GM18870 (cell line): ENCODE measurements around the gene ADD3.

Experiments used
- ATAC-seq: cut with Tn5 transposase; IDR thresholded peaks from one replicate; pipeline ENCODE4 v1.9.1; 2021; ENCODE audit warnings: moderate library complexity; ENCODE audit not compliant: unreplicated experiment

ADD3 gene, protein sequence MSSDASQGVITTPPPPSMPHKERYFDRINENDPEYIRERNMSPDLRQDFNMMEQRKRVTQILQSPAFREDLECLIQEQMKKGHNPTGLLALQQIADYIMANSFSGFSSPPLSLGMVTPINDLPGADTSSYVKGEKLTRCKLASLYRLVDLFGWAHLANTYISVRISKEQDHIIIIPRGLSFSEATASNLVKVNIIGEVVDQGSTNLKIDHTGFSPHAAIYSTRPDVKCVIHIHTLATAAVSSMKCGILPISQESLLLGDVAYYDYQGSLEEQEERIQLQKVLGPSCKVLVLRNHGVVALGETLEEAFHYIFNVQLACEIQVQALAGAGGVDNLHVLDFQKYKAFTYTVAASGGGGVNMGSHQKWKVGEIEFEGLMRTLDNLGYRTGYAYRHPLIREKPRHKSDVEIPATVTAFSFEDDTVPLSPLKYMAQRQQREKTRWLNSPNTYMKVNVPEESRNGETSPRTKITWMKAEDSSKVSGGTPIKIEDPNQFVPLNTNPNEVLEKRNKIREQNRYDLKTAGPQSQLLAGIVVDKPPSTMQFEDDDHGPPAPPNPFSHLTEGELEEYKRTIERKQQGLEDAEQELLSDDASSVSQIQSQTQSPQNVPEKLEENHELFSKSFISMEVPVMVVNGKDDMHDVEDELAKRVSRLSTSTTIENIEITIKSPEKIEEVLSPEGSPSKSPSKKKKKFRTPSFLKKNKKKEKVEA

DNA sequence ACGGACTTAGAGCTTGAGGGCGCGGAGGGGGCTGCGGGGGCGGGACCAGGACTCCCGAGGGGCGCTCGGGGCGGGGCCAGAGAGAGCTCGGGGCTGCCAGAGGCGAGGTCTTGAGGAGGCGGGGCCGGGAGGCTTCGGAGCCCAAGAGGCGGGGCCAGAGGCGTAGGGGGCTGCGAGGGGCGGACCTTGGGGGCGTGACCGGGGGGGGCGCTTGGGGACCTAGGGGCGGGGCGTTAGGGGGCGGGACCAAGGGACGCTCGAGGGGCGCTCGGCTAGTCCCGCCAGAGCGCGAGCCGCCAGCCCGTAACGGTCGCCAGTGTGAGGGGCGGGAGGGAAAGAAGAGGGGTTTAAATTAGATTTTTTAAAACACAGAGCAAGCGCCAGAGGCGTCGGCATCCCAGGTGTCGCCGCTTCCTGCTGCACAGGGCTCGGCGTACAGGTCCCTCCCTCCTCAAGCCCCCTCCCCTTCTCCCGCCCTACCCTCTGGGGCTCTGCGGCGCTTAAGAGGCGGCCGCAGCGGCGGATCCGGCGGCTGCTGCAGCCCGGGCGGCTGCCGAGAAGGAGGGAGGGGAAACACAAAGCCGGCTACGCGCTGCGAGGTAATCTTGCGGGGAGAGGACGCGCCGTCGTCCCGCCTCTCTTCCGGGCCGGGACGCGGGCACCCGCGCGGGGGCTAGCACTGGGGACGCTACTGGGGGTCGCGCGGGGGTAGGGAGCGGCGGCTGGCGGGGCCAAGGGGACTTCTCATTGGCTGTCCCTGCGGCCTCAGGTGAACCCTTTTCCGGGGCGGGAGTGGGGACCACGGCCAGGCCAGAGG lies at the start of gene ADD3:
TSS of gene ADD3 (plus strand) at position 284 of the 817 bp plus-strand sequence. CDS start 92,670 bp downstream, outside the sequence.
- peak; percentile 42 for ATAC-seq

DNA sequence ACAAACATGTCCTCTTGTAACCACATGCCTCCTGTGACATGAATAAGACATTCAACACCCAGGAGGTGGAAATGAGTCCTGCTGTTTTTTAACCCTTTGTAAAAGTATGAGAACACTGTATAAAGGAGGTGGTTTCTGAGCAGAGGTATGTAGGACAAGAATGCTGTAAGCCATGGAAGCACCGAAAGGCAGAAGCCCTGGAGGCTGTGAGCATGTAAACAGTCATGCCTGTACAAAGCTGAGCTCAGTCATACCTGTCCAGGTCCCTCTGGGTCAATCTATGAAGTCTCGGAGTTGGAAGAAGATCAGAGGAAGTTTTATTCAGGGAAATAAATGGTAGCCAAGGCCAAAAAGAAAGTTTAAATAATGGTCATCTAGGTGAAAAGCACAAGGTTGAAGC lies 49.7 kb upstream of the ADD3 start:
- no peak for ATAC-seq

DNA sequence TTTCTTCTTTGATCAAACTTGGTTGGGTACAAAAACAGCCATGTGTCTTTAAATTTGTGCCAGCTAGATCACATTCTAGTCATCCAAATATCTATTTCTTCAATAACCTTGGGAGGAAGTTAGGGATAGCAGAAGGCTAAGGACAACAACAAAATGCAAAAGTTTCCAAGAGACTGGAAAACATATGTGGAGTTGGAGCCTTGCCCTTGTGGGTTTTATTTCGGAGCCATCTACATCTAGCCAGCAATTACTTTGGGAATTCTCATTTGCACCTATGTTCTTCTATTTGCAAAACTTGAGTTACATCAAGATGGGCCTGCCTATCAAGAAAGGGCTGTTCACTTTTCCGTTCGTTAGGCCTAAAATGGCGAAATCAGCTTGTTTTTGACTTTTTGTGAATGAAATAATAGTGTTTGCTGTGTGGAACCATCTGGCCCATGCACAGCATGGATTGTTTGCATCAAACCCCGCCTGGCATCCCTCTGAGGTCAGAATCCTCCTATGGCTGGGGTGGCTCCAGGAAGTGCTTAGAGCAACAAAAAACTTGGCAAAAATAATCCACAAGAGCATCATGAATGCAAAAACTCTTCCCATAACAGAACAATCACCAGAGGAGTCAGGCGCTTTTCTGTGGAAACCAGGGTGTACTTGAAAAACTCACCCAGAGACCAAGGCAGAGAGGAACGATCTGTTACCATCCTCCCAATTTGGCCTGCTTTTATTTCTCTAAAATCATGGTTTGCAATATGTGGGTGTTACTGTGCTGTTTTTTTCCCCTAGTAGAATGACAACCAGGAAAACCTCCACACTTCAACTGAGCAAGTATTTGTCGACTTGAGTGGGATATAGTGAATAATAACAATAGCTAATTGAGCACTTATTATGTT lies 48.3 kb upstream of the ADD3 start:
- ATAC-seq, result no peak

DNA sequence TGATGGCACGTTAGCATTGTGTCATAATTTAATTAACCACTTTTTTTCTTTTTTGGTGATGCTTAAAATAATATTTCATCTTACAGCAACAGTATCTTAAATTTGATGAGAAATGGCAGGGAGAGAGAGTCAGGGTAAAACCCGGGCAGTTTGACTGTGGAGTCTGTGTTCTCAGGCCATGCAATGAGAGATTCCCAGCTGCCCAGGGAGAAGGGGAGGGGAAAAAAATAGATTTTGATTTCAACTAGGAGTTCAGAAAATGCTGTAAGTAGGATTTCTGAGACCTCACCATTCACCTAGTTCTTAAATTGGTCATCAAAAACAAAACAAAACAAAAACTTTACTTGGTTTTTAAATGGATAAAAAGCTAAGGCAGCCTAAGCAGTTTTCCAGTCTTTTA lies 47.1 kb upstream of the ADD3 start:
- ATAC-seq, result no peak

DNA sequence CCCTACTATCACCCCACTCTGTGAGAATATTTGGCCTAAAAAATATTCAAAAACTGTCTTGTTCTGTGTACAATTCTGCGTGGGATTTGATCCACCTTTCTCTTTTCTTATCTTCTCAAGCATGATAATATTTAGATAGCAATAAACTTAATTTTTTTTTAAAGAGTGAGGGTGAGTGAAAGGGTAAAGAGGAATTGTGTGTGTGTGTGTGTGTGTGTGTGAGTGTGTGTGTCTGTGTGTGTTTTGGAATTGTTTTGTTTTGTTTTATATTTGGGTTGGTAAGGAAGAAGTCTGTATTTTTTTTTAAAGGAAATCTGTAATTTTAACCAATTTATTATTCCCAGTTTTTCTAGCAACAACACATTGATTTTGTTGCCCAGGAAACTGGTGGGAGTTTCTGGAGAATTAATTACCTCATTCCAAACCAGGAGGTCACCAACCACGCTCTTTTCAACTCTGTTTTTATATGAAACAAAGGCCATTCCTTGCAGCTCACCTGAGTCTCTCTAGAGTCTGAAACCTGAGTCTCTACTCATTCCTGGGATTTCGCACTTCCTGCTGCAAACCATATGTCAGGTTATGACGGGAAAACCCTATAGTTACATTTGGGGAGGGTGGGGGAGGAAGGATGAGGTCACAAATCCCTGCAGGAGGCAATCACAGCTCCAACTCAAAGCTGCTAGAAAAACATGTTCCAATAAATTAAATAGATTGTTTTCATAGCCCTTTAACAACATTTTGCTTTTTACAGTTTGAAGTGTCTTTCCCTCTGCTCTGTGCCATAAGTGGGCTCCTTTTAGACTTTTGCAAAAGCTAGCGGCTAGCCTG lies 46.4 kb upstream of the ADD3 start:
- ATAC-seq, result no peak

DNA sequence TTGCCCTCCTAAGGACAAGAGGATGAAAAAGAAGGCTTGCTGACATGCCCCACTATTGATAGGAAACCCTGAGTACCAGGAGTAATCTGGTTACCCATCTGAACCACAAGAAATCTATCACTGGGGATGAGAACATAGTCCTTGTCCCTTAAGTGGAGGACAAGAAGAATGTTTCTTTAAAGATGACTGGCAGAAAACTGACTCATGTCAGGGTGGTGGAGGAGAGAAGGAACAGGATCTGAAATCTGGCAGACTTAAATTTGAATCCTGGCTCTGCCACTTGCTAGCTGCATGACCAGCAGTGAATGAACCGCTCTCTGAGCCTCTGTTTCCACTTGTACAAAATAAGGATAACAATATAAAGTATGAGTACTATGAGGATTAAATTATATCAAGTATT lies 45.5 kb upstream of the ADD3 start:
- ATAC-seq, result no peak

DNA sequence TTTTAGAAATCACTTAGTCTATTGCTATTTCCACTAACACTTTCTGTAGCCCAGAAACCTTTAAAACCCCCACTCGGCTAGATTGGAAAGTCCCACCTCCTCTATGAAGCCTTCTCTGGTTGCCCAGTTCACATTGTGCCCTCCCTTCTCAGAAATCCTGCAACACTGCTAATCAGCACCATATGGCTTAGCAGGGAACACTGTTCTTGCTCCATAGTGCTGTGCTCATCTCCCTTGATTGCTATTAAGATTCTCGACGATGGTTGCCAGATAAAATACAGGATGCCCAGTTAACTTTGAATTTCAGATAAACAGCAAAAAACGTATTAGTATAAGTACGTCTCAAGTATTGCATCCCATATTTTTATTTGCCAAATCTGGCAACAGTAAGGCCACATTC lies 44.3 kb upstream of the ADD3 start:
- ATAC-seq, result no peak

DNA sequence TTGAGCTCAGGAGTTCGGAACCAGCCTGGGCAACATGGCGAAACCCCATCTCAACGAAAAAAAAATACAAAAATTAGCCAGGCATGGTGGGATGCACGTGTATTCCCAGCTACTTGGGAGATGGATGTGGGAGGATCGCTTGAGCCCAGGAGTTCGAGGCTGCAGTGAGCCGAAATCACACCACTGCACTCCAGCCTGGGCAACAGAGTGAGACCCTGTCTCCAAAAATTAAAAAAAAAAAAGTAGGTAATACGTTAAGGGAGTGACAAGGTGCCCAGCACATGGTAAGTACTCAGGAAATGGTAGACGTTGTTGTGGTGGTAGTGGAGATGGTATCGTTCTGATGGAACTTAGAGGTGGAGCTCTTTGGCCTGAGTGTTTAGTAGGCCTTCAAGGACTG lies 43.5 kb upstream of the ADD3 start:
- no peak for ATAC-seq

DNA sequence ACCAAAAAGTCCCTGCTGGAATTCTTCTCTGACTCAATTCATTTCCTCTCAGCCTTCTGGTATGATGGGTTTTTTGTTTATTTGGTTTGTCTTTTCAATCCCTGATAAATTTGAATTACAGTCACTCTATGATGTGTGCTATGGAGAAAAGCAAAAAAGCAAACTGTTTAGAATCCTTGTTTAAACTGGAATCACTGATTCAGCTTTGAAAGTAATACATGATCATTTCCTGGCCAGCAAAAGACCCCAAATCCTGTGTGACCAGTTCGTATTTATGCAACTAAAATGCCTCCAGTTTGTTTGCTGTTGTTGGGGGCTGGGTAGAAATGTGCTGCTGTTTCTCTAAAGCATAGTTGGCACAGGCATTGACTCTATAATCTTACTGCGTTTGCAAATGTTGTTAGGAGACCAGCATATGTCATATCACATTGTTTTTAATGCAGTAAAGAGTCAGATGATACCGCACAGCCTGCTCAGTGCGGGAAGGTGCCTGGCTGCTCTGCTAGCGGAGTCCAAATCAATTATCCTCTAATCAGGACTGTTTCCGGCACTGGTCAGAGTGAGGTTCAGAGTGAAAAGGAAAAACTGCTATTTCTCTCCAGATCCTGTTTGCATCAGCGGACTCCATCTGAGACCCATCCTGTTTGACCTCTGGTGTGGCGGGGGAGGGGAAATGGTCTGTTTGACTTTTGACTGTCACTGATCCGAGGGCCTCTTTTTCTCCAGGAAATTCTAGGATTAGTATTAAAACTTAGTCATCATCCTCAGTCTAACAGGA lies 40.6 kb upstream of the ADD3 start:
- no peak for ATAC-seq

DNA sequence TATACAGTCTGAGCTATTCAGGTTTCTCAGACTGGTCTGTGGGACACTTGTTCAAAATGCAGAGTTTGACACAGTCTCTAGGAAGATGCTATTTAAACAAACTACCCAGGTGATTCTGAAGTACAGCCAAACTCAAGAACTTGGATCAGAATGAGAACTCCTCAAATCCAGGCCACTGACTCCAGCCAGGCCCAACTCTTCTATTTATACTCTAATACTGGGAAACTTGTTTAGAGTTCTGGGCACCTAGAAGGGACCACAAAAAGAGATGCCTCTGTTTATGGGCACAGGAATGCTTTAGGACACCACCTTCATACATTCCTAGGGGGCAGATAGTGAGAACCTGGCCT lies 40.1 kb upstream of the ADD3 start:
- ATAC-seq, result no peak

DNA sequence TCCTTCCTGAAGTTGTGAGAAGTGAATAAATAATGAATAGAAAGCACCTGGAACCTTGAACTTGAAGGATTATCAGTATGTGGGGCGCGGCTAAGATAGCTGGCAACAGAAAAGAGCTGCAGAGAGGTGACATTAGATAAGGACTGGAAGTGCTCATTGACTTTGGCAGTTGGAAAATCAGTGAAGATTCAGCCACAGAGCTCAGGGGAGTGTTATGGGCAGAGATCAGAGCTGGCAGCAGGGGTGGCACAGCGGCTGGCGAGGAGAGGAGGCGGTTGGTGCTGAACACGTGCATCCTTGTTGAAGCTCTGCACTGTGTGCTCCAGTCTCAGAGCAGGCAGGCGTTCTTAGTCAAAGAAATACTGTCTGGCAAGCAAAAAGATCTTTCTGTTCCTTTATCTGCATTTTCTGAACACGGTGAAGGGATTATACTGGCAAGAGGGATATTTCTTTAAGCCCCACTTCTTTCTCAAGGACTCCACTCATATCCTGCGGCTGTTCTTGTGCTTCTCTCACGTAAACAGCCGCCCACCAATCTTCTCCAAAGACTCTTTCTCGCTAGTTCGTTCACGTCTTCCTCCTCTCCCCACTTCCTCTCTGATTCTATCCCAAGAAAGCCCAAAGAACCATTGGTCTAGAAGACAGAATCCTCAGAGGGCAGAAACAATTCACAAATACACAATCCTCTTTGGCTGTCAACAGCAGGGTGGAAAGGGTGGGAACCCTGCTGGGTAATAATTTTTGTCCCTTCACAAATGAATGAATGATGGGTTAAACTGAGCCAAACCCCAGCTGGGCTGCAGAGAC lies 38.6 kb upstream of the ADD3 start:
- ATAC-seq, result no peak

DNA sequence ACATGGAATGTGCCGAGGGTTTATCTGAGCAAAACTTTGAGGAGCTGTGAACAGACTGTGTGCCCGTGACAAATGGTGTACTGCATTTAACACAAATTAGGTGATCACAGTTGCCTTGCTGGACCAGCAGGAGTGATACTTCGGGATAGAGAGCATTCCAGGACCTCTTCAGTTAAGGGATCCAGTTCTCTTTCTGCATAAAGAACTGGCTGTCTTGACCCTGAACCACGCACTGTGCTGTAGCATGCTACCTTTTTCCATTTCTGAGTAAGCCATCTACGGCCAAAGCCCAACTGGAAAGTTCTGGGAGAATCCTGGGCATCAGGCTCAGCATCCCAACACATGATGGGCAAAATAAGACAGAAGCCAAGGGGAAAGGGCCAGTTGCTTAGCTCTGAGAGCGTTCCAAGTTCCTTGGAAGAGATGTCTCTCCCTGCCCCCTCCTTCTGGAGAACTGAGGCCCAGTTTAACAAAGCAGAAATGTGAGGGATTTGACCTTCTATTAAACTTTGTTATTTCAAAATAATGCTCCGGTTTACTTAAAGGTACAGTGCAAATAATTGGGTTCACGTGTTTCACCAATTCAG lies 37.9 kb upstream of the ADD3 start:
- ATAC-seq, result no peak

DNA sequence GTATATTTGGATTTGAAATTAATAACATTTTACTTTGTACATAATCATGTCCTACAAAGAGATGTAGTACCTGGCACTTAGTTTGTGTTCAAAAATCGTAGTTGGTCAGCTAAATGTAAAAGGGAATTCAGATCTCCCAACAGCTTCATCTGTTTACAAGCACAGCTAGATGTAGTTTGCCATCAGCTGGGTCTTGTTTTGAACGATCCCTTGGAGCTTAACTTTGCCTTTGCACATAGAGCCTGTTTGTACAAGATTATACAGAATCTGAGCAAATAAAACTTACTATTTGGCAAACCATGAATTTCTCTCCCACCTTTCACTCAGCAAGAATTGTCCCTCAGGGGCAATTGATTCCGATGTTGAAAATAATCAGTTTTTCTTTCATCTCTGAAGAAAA lies 36.1 kb upstream of the ADD3 start:
- no peak for ATAC-seq

DNA sequence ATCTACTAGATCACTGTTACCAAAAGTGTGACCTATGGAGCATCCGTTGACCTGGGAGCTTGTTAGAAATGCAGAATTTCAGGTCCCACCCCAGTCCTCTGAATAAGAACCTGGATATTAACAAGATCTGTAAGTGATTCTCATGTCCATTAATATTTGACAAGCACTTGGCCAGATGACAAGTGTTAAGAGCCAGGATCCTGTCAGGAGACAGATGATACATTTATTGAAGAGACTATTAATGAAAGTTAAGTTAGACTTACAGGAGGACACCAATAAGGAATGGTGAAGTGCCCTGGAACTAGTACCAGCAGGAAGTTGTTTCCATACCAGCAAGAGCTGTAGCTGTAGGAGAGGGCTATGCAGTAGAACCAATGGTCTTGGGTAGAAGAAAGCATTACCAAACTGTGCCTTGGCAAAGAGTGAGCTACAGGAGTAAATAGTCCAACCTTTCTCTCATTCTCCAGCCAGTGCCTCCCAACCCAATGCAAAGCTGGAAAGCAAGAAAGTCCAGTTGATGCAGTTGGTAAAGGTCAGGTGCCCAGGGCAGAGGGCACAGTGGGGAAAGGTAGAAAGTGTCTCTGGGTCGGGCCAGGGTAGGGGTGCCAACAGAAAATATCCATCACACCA lies 35.3 kb upstream of the ADD3 start:
- ATAC-seq, result no peak

DNA sequence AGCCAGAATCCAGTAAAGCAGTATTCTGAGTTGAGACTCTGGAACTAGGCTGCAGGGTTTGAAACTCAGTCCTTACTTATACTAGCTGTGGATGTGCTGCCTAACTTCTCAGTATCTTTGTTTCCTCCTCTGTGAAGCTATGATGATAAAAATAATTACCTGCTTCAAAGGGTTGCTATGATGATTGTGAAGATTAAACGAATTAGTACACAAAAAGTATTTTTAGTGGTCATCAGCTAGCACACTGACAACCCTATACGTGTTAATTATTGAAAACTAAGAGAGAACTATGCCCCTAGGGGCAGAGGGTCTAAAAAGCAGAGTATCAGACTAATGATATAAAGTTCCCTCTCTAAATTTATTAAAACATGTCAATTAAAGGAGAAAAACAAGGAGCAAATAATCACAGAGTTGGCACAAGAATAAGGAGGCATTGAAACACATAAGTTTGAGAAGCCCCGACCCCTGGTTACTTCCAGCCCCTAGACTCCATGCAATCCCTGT lies 34.4 kb upstream of the ADD3 start:
- no peak for ATAC-seq

DNA sequence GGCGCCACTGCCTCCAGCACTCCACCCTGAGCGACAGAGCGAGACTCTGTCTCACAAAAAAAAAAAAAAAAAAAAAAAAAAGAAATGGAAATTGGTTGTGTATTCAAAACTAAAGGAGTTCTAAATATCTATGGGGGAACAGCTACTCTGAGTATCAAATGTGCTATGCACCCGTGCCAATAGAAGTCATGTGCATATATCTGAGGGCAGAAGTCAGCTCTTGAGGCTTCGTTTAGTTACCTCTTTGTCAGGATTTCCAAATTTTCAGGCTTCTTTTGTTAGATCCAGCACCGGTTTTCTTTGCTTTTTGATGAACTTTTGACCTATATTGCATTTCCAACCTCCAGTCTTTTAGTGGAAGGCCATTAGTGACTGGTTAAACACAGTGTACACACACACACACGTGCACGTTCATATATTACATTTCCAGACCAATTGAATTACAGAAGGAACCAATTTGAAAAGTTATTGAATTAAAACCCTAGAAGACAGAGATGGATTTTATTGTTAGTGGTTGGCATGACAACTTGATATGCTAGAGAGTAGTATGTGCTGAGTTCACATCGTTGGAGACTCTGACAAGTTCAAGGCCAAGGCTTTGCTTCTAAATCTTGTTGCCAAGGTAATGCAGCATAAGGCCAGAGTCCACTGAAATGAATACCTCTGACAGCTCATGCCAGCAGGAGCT lies 33.1 kb upstream of the ADD3 start:
- no peak for ATAC-seq
